ENCODE data around the gene GSTM2.

The GSTM2 gene

DNA sequence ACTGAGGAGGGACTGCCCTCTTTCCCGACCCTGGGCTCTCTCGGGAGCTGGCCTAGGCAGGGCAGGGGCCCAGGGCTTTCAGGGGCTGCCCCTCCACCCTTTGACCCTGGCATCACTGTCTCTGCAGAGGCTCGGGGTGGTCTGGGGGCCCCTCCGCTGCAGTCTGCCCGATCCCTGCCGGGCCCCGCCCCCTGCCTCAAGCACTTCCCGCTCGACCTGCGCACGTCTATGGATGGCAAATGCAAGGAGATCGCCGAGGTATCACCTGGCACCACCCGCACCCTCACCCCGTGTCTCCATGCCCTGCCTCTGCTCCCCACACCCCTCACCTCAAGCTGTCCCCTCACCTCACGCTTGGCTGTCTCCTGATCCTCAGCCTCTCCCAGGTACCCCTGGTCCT, 42.7 kb upstream of the GSTM2 start:
- Histone ChIP-seq H2AFZ (ENCODE audit: low read depth, low read length) (no peak overlapping the region), H2AK5ac (ENCODE audit: low read length, severe bottlenecking) (no peak overlapping the region), H3K79me1 (replicated peaks; ENCODE audit: low read length, poor library complexity, severe bottlenecking) (peaks cover 14% of the 10 kb centered on the region), H3K4me3 (ENCODE audit: insufficient read depth in 1 of 2, low read depth in 1 of 2, low read length in 2 of 2) (no peak overlapping the region), H3K36me3 (ENCODE audit: control insufficient read depth in 1 of 2, insufficient read depth in 2 of 2, low read depth in 1 of 2, low read length in 2 of 2) (peaks cover 43 to 68% of the 10 kb centered on the region in 2 experiments), H3K4ac (ENCODE audit: low read depth in 1 of 2, low read length in 2 of 2) (no peak overlapping the region), H3K27ac (ENCODE audit: low read length, poor library complexity, severe bottlenecking) (no peak overlapping the region), H3K23ac (ENCODE audit: low read length in 2 of 2) (no peak overlapping the region), H3K9ac (ENCODE audit: low read length) (no peak overlapping the region), H4K8ac (ENCODE audit: low read length) (no peak overlapping the region), H2BK12ac (ENCODE audit: low read length in 2 of 2) (no peak overlapping the region), H3K4me2 (ENCODE audit: low read length, poor library complexity, severe bottlenecking) (no peak overlapping the region), H2BK5ac (ENCODE audit: low read depth, low read length, poor library complexity, severe bottlenecking) (no peak overlapping the region), H4K91ac (ENCODE audit: low read length) (no peak overlapping the region), H2BK120ac (ENCODE audit: low read depth, low read length) (no peak overlapping the region), H3K14ac (ENCODE audit: low read length in 2 of 2) (no peak overlapping the region), H3K18ac (ENCODE audit: low read depth in 1 of 2, low read length in 2 of 2) (no peak overlapping the region), H2BK15ac (ENCODE audit: low read depth, poor library complexity, severe bottlenecking) (no peak overlapping the region), H3K9me3 (ENCODE audit: control insufficient read depth, low read length) (no peaks in the 10 kb centered on the region), H3K27me3 (ENCODE audit: control insufficient read depth in 1 of 2, insufficient read depth in 1 of 2, low read length in 2 of 2) (no peaks in the 10 kb centered on the region), H3K4me1 (ENCODE audit: control insufficient read depth, insufficient read depth, low read depth, low read length) (peaks cover 71% of the 10 kb centered on the region)
- 91% methylated on average over 16 of the region's 16 CpGs for WGBS
- no peak for DNase-seq

- H4K8ac ChIP-seq (ENCODE audit: low read length), result no peak overlapping the region
- H3K9me3 ChIP-seq (ENCODE audit: control insufficient read depth, low read length), result no peaks in the 10 kb centered on the region
- WGBS, result 90% methylated on average over 29 of the region's 32 CpGs
Measured at GRCh38 chr1:109625601-109626560, 42.0 kb upstream of the GSTM2 start.

DNA sequence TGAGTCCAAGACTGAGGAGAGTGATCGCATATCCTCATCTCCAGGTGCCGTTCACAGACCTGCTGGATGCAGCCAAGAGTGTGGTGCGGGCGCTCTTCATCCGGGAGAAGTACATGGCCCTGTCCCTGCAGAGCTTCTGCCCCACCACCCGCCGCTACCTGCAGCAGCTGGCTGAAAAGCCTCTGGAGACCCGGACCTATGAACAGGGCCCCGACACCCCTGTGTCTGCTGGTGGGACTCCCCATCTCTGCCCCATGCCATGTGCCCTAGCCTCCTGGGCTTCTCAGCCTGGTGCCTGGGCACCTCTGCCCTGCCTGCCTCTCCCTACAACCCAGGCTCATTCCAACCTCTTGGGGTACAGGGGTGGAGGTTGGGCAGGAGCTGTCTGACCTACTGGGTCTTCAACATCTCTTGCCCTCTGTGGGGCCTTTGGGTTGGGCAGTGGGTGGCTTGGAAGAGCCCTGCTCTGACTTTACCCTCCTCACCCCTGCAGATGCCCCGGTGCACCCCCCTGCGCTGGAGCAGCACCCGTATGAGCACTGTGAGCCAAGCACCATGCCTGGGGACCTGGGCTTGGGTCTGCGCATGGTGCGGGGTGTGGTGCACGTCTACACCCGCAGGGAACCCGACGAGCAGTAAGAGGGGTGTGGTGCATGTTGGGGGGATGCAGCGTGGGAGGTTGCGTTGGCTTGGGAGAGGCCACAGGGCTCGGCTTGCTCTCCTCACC, 41.0 kb upstream of the GSTM2 start:
- no peak overlapping the region for H2BK120ac ChIP-seq (ENCODE audit: low read depth, low read length)
- no peak overlapping the region for H2AFZ ChIP-seq (ENCODE audit: low read depth, low read length)
- H3K4ac ChIP-seq (ENCODE audit: low read depth in 1 of 2, low read length in 2 of 2), result no peak overlapping the region
- H3K9me3 ChIP-seq (ENCODE audit: control insufficient read depth, low read length), result no peaks in the 10 kb centered on the region
- H3K9ac ChIP-seq (ENCODE audit: low read length), result no peak overlapping the region
- no peaks in the 10 kb centered on the region for H3K27me3 ChIP-seq (ENCODE audit: control insufficient read depth in 1 of 2, insufficient read depth in 1 of 2, low read length in 2 of 2)
- H4K91ac ChIP-seq (ENCODE audit: low read length), result no peak overlapping the region
- H3K4me1 ChIP-seq (ENCODE audit: control insufficient read depth, insufficient read depth, low read depth, low read length), result peaks cover 68% of the 10 kb centered on the region
- no peak overlapping the region for H4K8ac ChIP-seq (ENCODE audit: low read length)
- no peak overlapping the region for H3K18ac ChIP-seq (ENCODE audit: low read depth in 1 of 2, low read length in 2 of 2)
- peaks cover 57 to 80% of the 10 kb centered on the region in 2 experiments for H3K36me3 ChIP-seq (ENCODE audit: control insufficient read depth in 1 of 2, insufficient read depth in 2 of 2, low read depth in 1 of 2, low read length in 2 of 2)
- whole genome bisulfite sequencing, result 96% methylated on average over 20 of the region's 21 CpGs
- H3K27ac ChIP-seq (ENCODE audit: low read length, poor library complexity, severe bottlenecking), result no peak overlapping the region
- H2BK12ac ChIP-seq (ENCODE audit: low read length in 2 of 2), result no peak overlapping the region
- no peak overlapping the region for H3K14ac ChIP-seq (ENCODE audit: low read length in 2 of 2)
- H2AK5ac ChIP-seq (ENCODE audit: low read length, severe bottlenecking), result no peak overlapping the region
- DNase-seq, result no peak
- no peak overlapping the region for H2BK5ac ChIP-seq (ENCODE audit: low read depth, low read length, poor library complexity, severe bottlenecking)
- H3K4me2 ChIP-seq (ENCODE audit: low read length, poor library complexity, severe bottlenecking), result no peak overlapping the region
- no peak overlapping the region for H3K4me3 ChIP-seq (ENCODE audit: insufficient read depth in 1 of 2, low read depth in 1 of 2, low read length in 2 of 2)
- H2BK15ac ChIP-seq (ENCODE audit: low read depth, poor library complexity, severe bottlenecking), result no peak overlapping the region
- no peak overlapping the region for H3K23ac ChIP-seq (ENCODE audit: low read length in 2 of 2)
- peaks cover 27% of the 10 kb centered on the region for H3K79me1 ChIP-seq (replicated peaks; ENCODE audit: low read length, poor library complexity, severe bottlenecking)

More at GRCh38 chr1:109625601-109626560, 42.0 kb upstream of the GSTM2 start:
- no peak overlapping the region for H3K27ac ChIP-seq (ENCODE audit: low read length, poor library complexity, severe bottlenecking)
- no peak for DNase-seq
- H2AK5ac ChIP-seq (ENCODE audit: low read length, severe bottlenecking), result no peak overlapping the region
- no peak overlapping the region for H3K4me3 ChIP-seq (ENCODE audit: insufficient read depth in 1 of 2, low read depth in 1 of 2, low read length in 2 of 2)
- H3K36me3 ChIP-seq (ENCODE audit: control insufficient read depth in 1 of 2, insufficient read depth in 2 of 2, low read depth in 1 of 2, low read length in 2 of 2), result peaks cover 47 to 75% of the 10 kb centered on the region in 2 experiments
- H2BK15ac ChIP-seq (ENCODE audit: low read depth, poor library complexity, severe bottlenecking), result no peak overlapping the region
- H3K79me1 ChIP-seq (replicated peaks; ENCODE audit: low read length, poor library complexity, severe bottlenecking), result peaks cover 19% of the 10 kb centered on the region
- H3K14ac ChIP-seq (ENCODE audit: low read length in 2 of 2), result no peak overlapping the region
- H3K27me3 ChIP-seq (ENCODE audit: control insufficient read depth in 1 of 2, insufficient read depth in 1 of 2, low read length in 2 of 2), result no peaks in the 10 kb centered on the region
- H2BK12ac ChIP-seq (ENCODE audit: low read length in 2 of 2), result no peak overlapping the region
- H2BK5ac ChIP-seq (ENCODE audit: low read depth, low read length, poor library complexity, severe bottlenecking), result no peak overlapping the region
- no peak overlapping the region for H2BK120ac ChIP-seq (ENCODE audit: low read depth, low read length)
- no peak overlapping the region for H3K23ac ChIP-seq (ENCODE audit: low read length in 2 of 2)
- no peak overlapping the region for H3K9ac ChIP-seq (ENCODE audit: low read length)
- no peak overlapping the region for H2AFZ ChIP-seq (ENCODE audit: low read depth, low read length)
- no peak overlapping the region for H4K91ac ChIP-seq (ENCODE audit: low read length)
- H3K4me1 ChIP-seq (ENCODE audit: control insufficient read depth, insufficient read depth, low read depth, low read length), result peaks cover 74% of the 10 kb centered on the region
- H3K4ac ChIP-seq (ENCODE audit: low read depth in 1 of 2, low read length in 2 of 2), result no peak overlapping the region
- no peak overlapping the region for H3K4me2 ChIP-seq (ENCODE audit: low read length, poor library complexity, severe bottlenecking)
- H3K18ac ChIP-seq (ENCODE audit: low read depth in 1 of 2, low read length in 2 of 2), result no peak overlapping the region

Data from mesenchymal stem cell (in vitro differentiated cells and primary cell).